CD4-positive, alpha-beta memory T cell (primary cell): ENCODE results near the gene PRDM2. TPM values are rescaled to one million over a fixed set of nuclear protein-coding genes. Genes with fewer than 3 reads are reported as not detected.
A peak's percentile ranks its signal among the peaks of the same experiment; 100 is the strongest.

Source experiments
- CTCF ChIA-PET: fragments of 350-600 bp; sonication (Branson Sonifier 250); formaldehyde crosslinking; loops from one replicate; lab custom pipeline; 2021; ENCODE audit warnings: inconsistent platforms; ENCODE audit not compliant: partially characterized antibody; lab: Charles Lee
- POLR2A ChIA-PET: fragments of 350-600 bp; sonication (Branson Sonifier 250); formaldehyde crosslinking; loops from one replicate; lab custom pipeline; 2021; ENCODE audit not compliant: partially characterized antibody; lab: Charles Lee
- DNase-seq, 5 donors: peaks; one replicate each; pipeline versions ENCODE4 v3.0.0 to v3.0.0-alpha.2; 2020 to 2022; ENCODE audit warnings: mixed read lengths in 1 of 5
- H3K27ac ChIP-seq: one replicate; pipeline ENCODE4 v1.7.0; 2013; ENCODE audit warnings: low read depth, low read length
- H3K27me3 ChIP-seq: 2 replicates; pipeline ENCODE4 v1.7.0; 2013; ENCODE audit warnings: mild to moderate bottlenecking, low read length, moderate library complexity; ENCODE audit not compliant: insufficient read depth
- H3K36me3 ChIP-seq: 2 replicates; pipeline ENCODE4 v1.7.0; 2013; ENCODE audit warnings: mild to moderate bottlenecking, low read length, moderate library complexity; ENCODE audit not compliant: insufficient read depth
- H3K4me1 ChIP-seq: 2 replicates; pipeline ENCODE4 v1.7.0; 2013; ENCODE audit warnings: mild to moderate bottlenecking, low read length, moderate library complexity; ENCODE audit not compliant: insufficient read depth
- H3K4me3 ChIP-seq, 2 donors: one replicate each; pipeline ENCODE4 v1.7.0; 2013; ENCODE audit warnings: low read length in 2 of 2, mild to moderate bottlenecking in 1 of 2
- H3K9me3 ChIP-seq, 2 donors: one replicate each; pipeline ENCODE4 v1.7.0; 2013; ENCODE audit warnings: low read length in 2 of 2, control low read depth in 1 of 2; ENCODE audit not compliant: control insufficient read depth in 1 of 2
- H3K27ac Mint-ChIP-seq, 7 donors: one replicate each; pipeline ENCODE4 v1.8.0; 2020 to 2021; ENCODE audit warnings: mixed read lengths in 7 of 7, mild to moderate bottlenecking in 6 of 7, inconsistent platforms in 3 of 7, moderate library complexity in 3 of 7
- H3K27me3 Mint-ChIP-seq, 2 donors: one replicate each; pipeline ENCODE4 v1.8.0; 2020 to 2021; ENCODE audit warnings: mixed read lengths in 2 of 2
- H3K36me3 Mint-ChIP-seq, 2 donors: one replicate each; pipeline ENCODE4 v1.8.0; 2020 to 2021; ENCODE audit warnings: mixed read lengths in 2 of 2, inconsistent platforms in 1 of 2, mild to moderate bottlenecking in 1 of 2
- H3K4me1 Mint-ChIP-seq, 4 donors: one replicate each; pipeline ENCODE4 v1.8.0; 2020 to 2021; ENCODE audit warnings: mixed read lengths in 4 of 4, mild to moderate bottlenecking in 1 of 4
- H3K4me3 Mint-ChIP-seq, 8 donors: one replicate each; pipeline ENCODE4 v1.8.0; 2020 to 2021; ENCODE audit warnings: mixed read lengths in 8 of 8, mild to moderate bottlenecking in 7 of 8, moderate library complexity in 6 of 8, inconsistent platforms in 3 of 8
- H3K9me3 Mint-ChIP-seq, 8 donors: one replicate each; pipeline ENCODE4 v1.8.0; 2020 to 2021; ENCODE audit warnings: mixed read lengths in 8 of 8, mild to moderate bottlenecking in 5 of 8, inconsistent platforms in 3 of 8, moderate library complexity in 1 of 8
- intact Hi-C: fragments of 100-400 bp; cut with micrococcal nuclease; formaldehyde crosslinking; loops from one replicate; pipeline ENCODE4 v1.15.1; 2023
- polyA plus RNA-seq, 2 donors: library from polyadenylated mRNA; unstranded; fragments of 300-500 nt; fragmentation: Illumina TruSeq; gene quantifications; one replicate each; pipeline ENCODE4 v1.2.3, GENCODE V29; 2021
- total RNA-seq, 2 experiments: library from RNA; stranded (reverse); gene quantifications; one replicate each; pipeline ENCODE4 v1.2.3, GENCODE V29; 2021

PRDM2 gene
- total and polyA plus RNA-seq, 4 experiments from 2014 or later: 6.7 to 118 (median 68.3) TPM

DNA sequence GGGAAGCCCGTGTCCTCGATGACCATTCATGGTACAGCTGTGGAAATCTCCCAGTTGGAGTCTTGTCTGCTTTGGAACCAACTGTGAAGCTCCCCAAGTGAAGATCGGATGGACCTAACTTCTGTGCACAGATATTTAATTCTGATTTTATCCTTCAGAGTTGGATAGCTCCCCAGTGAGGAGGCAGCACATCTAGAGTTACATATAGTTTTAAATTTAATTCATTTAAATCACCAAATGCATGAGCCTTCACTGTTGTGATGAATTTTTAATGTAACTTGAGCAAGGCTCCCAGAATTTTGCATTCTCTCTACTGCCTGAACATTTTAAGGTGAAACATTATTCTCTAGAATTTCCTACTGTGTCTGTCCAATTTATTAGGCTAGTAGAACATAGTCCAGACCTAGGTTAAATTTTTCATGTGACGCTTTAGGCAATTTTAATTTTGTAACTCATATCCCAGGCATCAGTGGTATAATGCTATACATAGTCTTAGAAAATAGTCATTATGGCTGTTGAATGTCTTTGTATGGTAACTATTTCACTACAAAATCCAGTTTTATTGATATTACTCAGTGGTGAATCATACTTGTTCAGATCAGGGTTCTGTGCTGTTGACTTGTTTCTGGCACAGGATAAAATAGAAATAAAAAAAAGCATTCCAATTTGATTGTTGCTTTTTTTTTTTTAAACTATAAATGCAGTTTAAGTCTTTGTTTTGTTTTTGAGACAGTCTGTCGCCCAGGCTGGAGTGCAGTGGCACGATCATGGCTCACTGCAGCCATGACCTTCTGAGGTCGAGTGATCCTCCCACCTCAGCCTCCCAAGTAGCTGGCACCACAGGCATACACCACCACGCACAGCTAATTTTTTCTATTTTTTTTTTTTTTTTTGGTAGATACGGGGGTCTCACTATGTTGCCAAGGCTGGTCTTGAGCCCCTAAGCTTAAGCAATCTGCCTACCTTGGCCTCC is 66.9 kb downstream of the PRDM2 start:
- H3K36me3 Mint-ChIP-seq: peaks cover 19 to 47% of the 10 kb centered on the region in 2 donors
- intact Hi-C loops: no loop called here
- POLR2A ChIA-PET: no interaction called here
- H3K4me3 Mint-ChIP-seq: peak overlapping the region in 1 of 8 donors; percentile 26
- Histone ChIP-seq H3K4me1 (peaks cover 72% of the 10 kb centered on the region), H3K4me3 (no peak overlapping the region), H3K27ac (no peak overlapping the region), H3K36me3 (no peaks in the 10 kb centered on the region), H3K9me3 (no peaks in the 10 kb centered on the region), H3K27me3 (no peaks in the 10 kb centered on the region)
- DNase-seq: no peak
- H3K9me3 Mint-ChIP-seq: no peaks in the 10 kb centered on the region
- peaks cover 59 to 90% (median 73%) of the 10 kb centered on the region in 4 donors for H3K4me1 Mint-ChIP-seq
- peak overlapping the region in 5 of 7 donors; percentile 10 to 68 (median 33) for H3K27ac Mint-ChIP-seq
- CTCF ChIA-PET: interaction anchor here (1.1 kb wide), 1 partner anchor 12 kb away, joined by 4 read pairs; no protein-coding TSS in a partner anchor
- H3K27me3 Mint-ChIP-seq: no peaks in the 10 kb centered on the region

DNA sequence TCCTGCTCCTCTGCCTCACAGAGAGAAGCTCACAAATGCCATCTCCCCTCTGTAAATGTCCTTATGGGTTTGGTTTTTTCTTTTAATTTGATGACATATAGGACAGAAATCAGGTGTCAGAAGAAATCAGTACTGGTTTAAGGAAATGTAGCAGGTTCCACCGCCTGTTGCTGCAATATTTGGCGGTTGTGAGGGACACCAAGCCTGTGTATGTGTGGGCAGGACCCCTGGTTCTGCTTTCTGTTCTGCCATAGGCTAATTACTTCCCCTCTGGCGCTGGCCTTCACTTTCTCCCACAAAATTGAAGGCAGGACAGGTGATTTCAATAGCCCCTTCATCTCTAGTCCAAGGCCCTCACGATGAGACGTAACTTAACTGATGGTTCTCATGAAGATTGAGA is 69.2 kb downstream of the PRDM2 start:
- Histone ChIP-seq H3K4me1 (peaks cover 48% of the 10 kb centered on the region), H3K27ac (no peak overlapping the region), H3K27me3 (no peaks in the 10 kb centered on the region), H3K36me3 (peaks cover 5% of the 10 kb centered on the region), H3K9me3 (no peaks in the 10 kb centered on the region), H3K4me3 (no peak overlapping the region)
- intact Hi-C loops: no loop called here
- H3K4me3 Mint-ChIP-seq: no peak overlapping the region
- POLR2A ChIA-PET: no interaction called here
- peak overlapping the region in 2 of 7 donors; percentile 25 to 64 for H3K27ac Mint-ChIP-seq
- no peak for DNase-seq
- H3K27me3 Mint-ChIP-seq: no peaks in the 10 kb centered on the region
- peaks cover 46 to 74% (median 58%) of the 10 kb centered on the region in 4 donors for H3K4me1 Mint-ChIP-seq
- H3K9me3 Mint-ChIP-seq: no peaks in the 10 kb centered on the region
- CTCF ChIA-PET: no interaction called here
- H3K36me3 Mint-ChIP-seq: peaks cover 24 to 61% of the 10 kb centered on the region in 2 donors

DNA sequence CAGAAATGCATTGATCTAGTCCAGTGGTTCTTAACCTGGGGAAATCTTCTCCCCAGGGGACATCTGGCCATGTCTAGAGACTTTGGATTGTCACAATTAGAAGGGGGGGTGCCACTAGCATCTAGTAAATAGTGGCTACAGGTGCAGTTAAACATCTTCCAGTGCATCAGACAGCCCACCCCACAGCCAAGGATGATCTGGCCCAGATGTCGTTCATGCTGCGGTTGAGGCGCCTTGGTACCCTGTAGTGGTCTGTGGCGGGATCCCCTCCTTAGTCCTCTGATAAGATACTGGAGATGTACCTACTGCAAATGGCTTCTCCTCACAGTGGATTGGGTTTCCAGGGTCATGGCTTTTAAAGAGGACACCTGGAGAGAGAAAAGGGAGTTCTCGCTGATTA is 69.8 kb downstream of the PRDM2 start:
- intact Hi-C loops: no loop called here
- Histone ChIP-seq H3K36me3 (peaks cover 5% of the 10 kb centered on the region), H3K27me3 (no peaks in the 10 kb centered on the region), H3K27ac (no peak overlapping the region), H3K4me1 (peaks cover 42% of the 10 kb centered on the region), H3K4me3 (no peak overlapping the region), H3K9me3 (no peaks in the 10 kb centered on the region)
- CTCF ChIA-PET: no interaction called here
- POLR2A ChIA-PET: no interaction called here
- DNase-seq: no peak
- no peak overlapping the region for H3K4me3 Mint-ChIP-seq
- peak overlapping the region in 4 of 7 donors; percentile 14 to 41 (median 27) for H3K27ac Mint-ChIP-seq
- peaks cover 24 to 64% of the 10 kb centered on the region in 2 donors for H3K36me3 Mint-ChIP-seq
- H3K4me1 Mint-ChIP-seq: peaks cover 43 to 68% (median 53%) of the 10 kb centered on the region in 4 donors
- no peaks in the 10 kb centered on the region for H3K9me3 Mint-ChIP-seq
- no peaks in the 10 kb centered on the region for H3K27me3 Mint-ChIP-seq

DNA sequence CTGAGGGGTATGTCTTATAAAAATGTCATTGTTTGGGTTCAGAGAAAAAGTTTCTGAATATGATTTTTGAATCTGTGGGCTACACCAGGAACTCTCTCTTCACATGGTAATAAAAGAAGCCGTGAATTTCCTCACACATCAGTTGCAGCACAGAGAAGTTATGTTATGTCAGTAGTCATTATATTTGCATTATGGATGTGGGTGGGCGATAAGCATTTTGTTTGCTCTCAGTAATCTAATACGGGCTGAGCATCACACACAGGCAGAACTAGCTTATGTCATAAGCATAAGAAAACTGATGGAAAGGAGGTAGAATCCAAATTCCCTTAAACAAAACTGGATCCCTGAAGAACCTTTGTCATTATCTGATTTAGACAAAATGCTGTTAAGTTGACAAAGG is 70.8 kb downstream of the PRDM2 start:
- peaks cover 11% of the 10 kb centered on the region for H3K36me3 ChIP-seq
- Mint-ChIP-seq H3K4me1 (peaks cover 37 to 59% (median 47%) of the 10 kb centered on the region in 4 donors), H3K36me3 (peaks cover 24 to 60% of the 10 kb centered on the region in 2 donors), H3K27me3 (no peaks in the 10 kb centered on the region), H3K4me3 (peak overlapping the region in 1 of 8 donors; percentile 48), H3K9me3 (no peaks in the 10 kb centered on the region), H3K27ac (peak overlapping the region in 2 of 7 donors; percentile 25 to 44)
- H3K4me3 ChIP-seq: no peak overlapping the region
- no peak overlapping the region for H3K27ac ChIP-seq
- ChIA-PET CTCF (no interaction called here), POLR2A (interaction anchor here (0.6 kb wide), 1 partner anchor 16 kb away, joined by 3 read pairs; no protein-coding TSS in a partner anchor)
- DNase-seq: no peak
- intact Hi-C loops: no loop called here
- H3K4me1 ChIP-seq: peaks cover 33% of the 10 kb centered on the region
- H3K27me3 ChIP-seq: no peaks in the 10 kb centered on the region
- no peaks in the 10 kb centered on the region for H3K9me3 ChIP-seq

DNA sequence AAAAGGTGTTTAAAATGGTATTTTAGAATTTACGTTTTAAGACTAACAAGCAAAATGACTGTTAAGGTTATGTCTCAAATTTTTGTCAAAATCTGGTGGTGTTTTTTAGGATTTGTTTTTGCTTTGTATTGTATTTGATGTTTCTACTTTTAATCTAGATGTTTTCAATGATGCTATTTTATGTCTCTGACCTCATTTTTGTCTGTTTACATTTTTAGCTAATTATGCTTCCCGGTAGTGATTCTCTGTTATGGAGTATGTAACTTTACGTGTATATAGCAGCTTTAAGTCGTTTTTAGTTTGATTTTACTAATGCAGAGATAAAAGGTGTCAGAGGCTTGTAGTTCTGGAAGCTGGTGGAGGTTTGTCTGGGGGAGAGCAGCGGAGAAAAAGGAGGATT is 71.8 kb downstream of the PRDM2 start:
- CTCF ChIA-PET: interaction anchor here (1.0 to 1.7 kb wide), 3 partner anchors 11 to 18 kb away, joined by 3 read pairs; no protein-coding TSS in a partner anchor
- H3K9me3 ChIP-seq: no peaks in the 10 kb centered on the region
- no peak overlapping the region for H3K4me3 ChIP-seq
- intact Hi-C loops: no loop called here
- no peaks in the 10 kb centered on the region for H3K9me3 Mint-ChIP-seq
- peaks cover 21% of the 10 kb centered on the region for H3K36me3 ChIP-seq
- POLR2A ChIA-PET: interaction anchor here (2.3 kb wide), 1 partner anchor 38 kb away, joined by 4 read pairs; no protein-coding TSS in a partner anchor
- H3K27me3 Mint-ChIP-seq: no peaks in the 10 kb centered on the region
- no peak for DNase-seq
- peaks cover 23% of the 10 kb centered on the region for H3K4me1 ChIP-seq
- H3K36me3 Mint-ChIP-seq: peaks cover 16 to 52% of the 10 kb centered on the region in 2 donors
- H3K27ac ChIP-seq: no peak overlapping the region
- H3K4me3 Mint-ChIP-seq: no peak overlapping the region
- peaks cover 29 to 49% (median 37%) of the 10 kb centered on the region in 4 donors for H3K4me1 Mint-ChIP-seq
- H3K27me3 ChIP-seq: no peaks in the 10 kb centered on the region
- H3K27ac Mint-ChIP-seq: peak overlapping the region in 5 of 7 donors; percentile 1 to 89 (median 43)

DNA sequence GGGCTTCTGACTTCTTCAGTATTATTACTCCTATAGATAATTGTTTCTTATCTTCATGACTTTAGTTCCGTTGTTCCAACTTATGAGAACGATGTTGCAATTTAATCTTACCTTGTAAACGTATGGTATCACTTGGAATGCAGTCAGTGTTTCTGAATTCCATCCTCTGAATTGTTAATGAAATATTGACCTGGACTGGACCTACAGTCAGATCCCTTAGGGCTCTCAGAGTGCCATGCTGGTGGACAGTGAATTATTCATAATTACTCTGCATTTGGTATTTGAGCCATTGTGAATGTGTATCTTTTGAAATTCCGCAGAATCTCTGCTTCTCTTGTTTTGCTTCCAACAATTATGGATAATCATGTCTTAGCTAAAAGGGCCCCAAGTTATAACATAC is 72.3 kb downstream of the PRDM2 start:
- Histone ChIP-seq H3K4me1 (peaks cover 23% of the 10 kb centered on the region), H3K4me3 (no peak overlapping the region), H3K27ac (no peak overlapping the region), H3K9me3 (no peaks in the 10 kb centered on the region), H3K36me3 (peaks cover 26% of the 10 kb centered on the region), H3K27me3 (no peaks in the 10 kb centered on the region)
- intact Hi-C loops: no loop called here
- no peaks in the 10 kb centered on the region for H3K27me3 Mint-ChIP-seq
- peak overlapping the region in 1 of 7 donors; percentile 29 for H3K27ac Mint-ChIP-seq
- H3K4me3 Mint-ChIP-seq: no peak overlapping the region
- ChIA-PET CTCF (interaction anchor here (1.0 to 1.7 kb wide), 3 partner anchors 12 to 17 kb away, joined by 3 read pairs; no protein-coding TSS in a partner anchor), POLR2A (interaction anchor here (2.3 kb wide), 1 partner anchor 39 kb away, joined by 4 read pairs; no protein-coding TSS in a partner anchor)
- peaks cover 26 to 46% (median 34%) of the 10 kb centered on the region in 4 donors for H3K4me1 Mint-ChIP-seq
- H3K36me3 Mint-ChIP-seq: peaks cover 16 to 52% of the 10 kb centered on the region in 2 donors
- no peaks in the 10 kb centered on the region for H3K9me3 Mint-ChIP-seq
- no peak for DNase-seq

DNA sequence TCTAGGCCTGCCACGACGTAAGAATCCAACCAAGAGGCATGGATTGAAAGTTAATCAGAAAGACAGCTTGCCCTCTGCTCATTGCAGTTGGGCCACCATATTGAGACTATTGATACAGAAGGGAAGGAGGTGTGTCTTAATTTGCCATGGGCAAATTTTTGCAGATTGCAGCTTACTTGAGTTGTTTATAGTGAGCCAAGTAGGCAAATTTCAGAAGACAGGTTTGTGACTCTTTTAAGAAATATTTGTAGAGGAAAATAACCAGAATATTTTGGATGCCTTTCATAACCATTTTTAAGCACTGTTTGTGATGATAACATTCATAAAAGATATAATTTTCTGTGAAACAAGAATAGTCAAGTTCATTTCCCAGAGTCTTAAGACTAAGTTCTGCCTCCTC is 74.1 kb downstream of the PRDM2 start:
- peaks cover 19% of the 10 kb centered on the region for H3K4me1 ChIP-seq
- H3K36me3 ChIP-seq: peaks cover 28% of the 10 kb centered on the region
- H3K27me3 ChIP-seq: no peaks in the 10 kb centered on the region
- Mint-ChIP-seq H3K4me3 (no peak overlapping the region), H3K27ac (peak overlapping the region in 2 of 7 donors; percentile 26 to 42), H3K36me3 (peaks cover 28 to 41% of the 10 kb centered on the region in 2 donors), H3K27me3 (no peaks in the 10 kb centered on the region), H3K9me3 (no peaks in the 10 kb centered on the region), H3K4me1 (peaks cover 25 to 42% (median 31%) of the 10 kb centered on the region in 4 donors)
- H3K27ac ChIP-seq: no peak overlapping the region
- ChIA-PET POLR2A (no interaction called here), CTCF (no interaction called here)
- intact Hi-C loops: no loop called here
- H3K9me3 ChIP-seq: no peaks in the 10 kb centered on the region
- H3K4me3 ChIP-seq: no peak overlapping the region
- no peak for DNase-seq
